Smooth muscle cell (in vitro differentiated cells): ENCODE measurements around the gene MDM2. TPM values are rescaled to one million over a fixed set of nuclear protein-coding genes. Genes with fewer than 3 reads are reported as not detected.

ENCODE experiments used
- DNase-seq: peaks from one replicate; lab custom pipeline; 2025; ENCODE audit not compliant: unreplicated experiment; lab: John Stamatoyannopoulos, UW
- H2AFZ ChIP-seq: fragments of 200-600 bp; sonication (generic); 2 replicates; pipeline ENCODE4 v1.6.0; 2016; ENCODE audit warnings: antibody characterized with exemption, low read depth, mild to moderate bottlenecking
- H3F3A ChIP-seq: fragments of 200-600 bp; sonication (generic); 2 replicates; pipeline ENCODE4 v1.6.0; 2017; ENCODE audit warnings: antibody characterized with exemption, low read depth
- H3K27ac ChIP-seq: fragments of 200-600 bp; sonication (generic); 2 replicates; pipeline ENCODE4 v1.5.1; 2016; ENCODE audit warnings: low read depth, mild to moderate bottlenecking
- H3K27me3 ChIP-seq: fragments of 200-600 bp; sonication (generic); 2 replicates; pipeline ENCODE4 v1.6.1; 2016; ENCODE audit warnings: low read depth, mild to moderate bottlenecking
- H3K36me3 ChIP-seq: fragments of 200-600 bp; sonication (generic); 2 replicates; pipeline ENCODE4 v1.5.1; 2016; ENCODE audit warnings: low read depth
- H3K4me1 ChIP-seq: fragments of 200-600 bp; sonication (generic); 2 replicates; pipeline ENCODE4 v1.5.1; 2016; ENCODE audit warnings: low read depth
- H3K4me2 ChIP-seq: fragments of 200-600 bp; sonication (generic); 2 replicates; pipeline ENCODE4 v1.6.0; 2016; ENCODE audit warnings: mild to moderate bottlenecking
- H3K4me3 ChIP-seq: fragments of 200-600 bp; sonication (generic); 2 replicates; pipeline ENCODE4 v1.5.1; 2016; ENCODE audit warnings: mild to moderate bottlenecking
- H3K79me2 ChIP-seq: fragments of 200-600 bp; sonication (generic); 2 replicates; pipeline ENCODE4 v1.6.0; 2016; ENCODE audit warnings: low read depth, mild to moderate bottlenecking
- H3K9ac ChIP-seq: fragments of 200-600 bp; sonication (generic); 2 replicates; pipeline ENCODE4 v1.6.0; 2016; ENCODE audit warnings: low read depth
- H3K9me3 ChIP-seq: fragments of 200-600 bp; sonication (generic); replicated peaks from 2 replicates; pipeline ENCODE4 v1.5.1; 2016; ENCODE audit warnings: low read depth
- H4K20me1 ChIP-seq: fragments of 200-600 bp; sonication (generic); 2 replicates; pipeline ENCODE4 v1.6.0; 2016; ENCODE audit warnings: low read depth
- CTCF ChIP-seq: fragments of 200-600 bp; sonication (generic); IDR thresholded peaks from 2 replicates; pipeline ENCODE4 v1.5.1; 2017; ENCODE audit warnings: borderline replicate concordance, mild to moderate bottlenecking, antibody characterized with exemption; ENCODE audit not compliant: insufficient read depth, poor library complexity, severe bottlenecking
- WGBS: methylation state at CpG from one replicate; pipeline ENCODE4 v1.1.7; 2016; ENCODE audit warnings: low lambda C conversion rate; 5-methylcytosine and 5-hydroxymethylcytosine counted together
- polyA plus RNA-seq: library from polyadenylated mRNA; unstranded; fragments of >200 nt; fragmentation: Nextera tagmentation; extraction: Ambion mirVana; gene quantifications from 2 replicates; pipeline ENCODE4 v1.2.1, GENCODE V29; 2016
- total RNA-seq: library from RNA; depleted of rRNA; stranded (reverse); fragments of >200 nt; gene quantifications from 2 replicates; pipeline ENCODE4 v1.2.3, GENCODE V29; 2014

Gene MDM2
- total and polyA plus RNA-seq, 2 experiments from 2014 or later = 43.4 to 189 TPM

- no peak overlapping the region for H3K4me3 ChIP-seq
- no peak overlapping the region for H3K9ac ChIP-seq
- H3K36me3 ChIP-seq = peaks cover 40% of the 10 kb centered on the region
- no peak for DNase-seq
- H3K4me1 ChIP-seq = peaks cover 7% of the 10 kb centered on the region
- no peaks in the 10 kb centered on the region for H3K27me3 ChIP-seq
- no peaks in the 10 kb centered on the region for H3K9me3 ChIP-seq
- peaks cover 96% of the 10 kb centered on the region for H4K20me1 ChIP-seq
- H3K27ac ChIP-seq = peak overlapping the region; percentile 61
- H2AFZ ChIP-seq = no peak overlapping the region
- peaks cover 16% of the 10 kb centered on the region for H3F3A ChIP-seq
- peaks cover 13% of the 10 kb centered on the region for H3K79me2 ChIP-seq
- no peak for TF ChIP-seq CTCF
- WGBS = 92% methylated on average over 14 of the region's 14 CpGs
- no peak overlapping the region for H3K4me2 ChIP-seq
These were observed 23.9 kb downstream of the MDM2 start for GRCh38 chr12:68831751-68832503.

GRCh38 chr12:68832504-68832867, 24.5 kb downstream of the MDM2 start:
- peaks cover 96% of the 10 kb centered on the region for H4K20me1 ChIP-seq

GRCh38 chr12:68833508-68833907, 25.5 kb downstream of the MDM2 start:
- Histone ChIP-seq H3K79me2 (peaks cover 16% of the 10 kb centered on the region), H3K27ac (no peak overlapping the region)
- TF ChIP-seq CTCF = no peak

More at GRCh38 chr12:68832504-68832867, 24.5 kb downstream of the MDM2 start:
- WGBS = 98% methylated on average over 4 of the region's 4 CpGs
- H3K36me3 ChIP-seq = peaks cover 40% of the 10 kb centered on the region
- peaks cover 11% of the 10 kb centered on the region for H3F3A ChIP-seq
- H3K4me1 ChIP-seq = peaks cover 7% of the 10 kb centered on the region
- no peak overlapping the region for H3K4me2 ChIP-seq
- H2AFZ ChIP-seq = no peak overlapping the region
- no peak overlapping the region for H3K27ac ChIP-seq
- no peak overlapping the region for H3K9ac ChIP-seq
- no peak overlapping the region for H3K4me3 ChIP-seq
- no peak for DNase-seq
- no peaks in the 10 kb centered on the region for H3K27me3 ChIP-seq
- peaks cover 14% of the 10 kb centered on the region for H3K79me2 ChIP-seq
- TF ChIP-seq CTCF = no peak
- no peaks in the 10 kb centered on the region for H3K9me3 ChIP-seq

GRCh38 chr12:68835333-68835908, 27.4 kb downstream of the MDM2 start:
- H4K20me1 ChIP-seq = peaks cover 96% of the 10 kb centered on the region
- H3K4me3 ChIP-seq = no peak overlapping the region
- H2AFZ ChIP-seq = no peak overlapping the region
- H3K36me3 ChIP-seq = peaks cover 36% of the 10 kb centered on the region
- H3K27me3 ChIP-seq = no peaks in the 10 kb centered on the region
- no peak overlapping the region for H3K9ac ChIP-seq
- peak overlapping the region; percentile 5 for H3K27ac ChIP-seq
- H3K9me3 ChIP-seq = no peaks in the 10 kb centered on the region
- H3K4me2 ChIP-seq = no peak overlapping the region
- WGBS = 56% methylated on average over 10 of the region's 10 CpGs
- peaks cover 7% of the 10 kb centered on the region for H3K4me1 ChIP-seq
- no peak for DNase-seq
- peaks cover 2% of the 10 kb centered on the region for H3F3A ChIP-seq
- TF ChIP-seq CTCF = no peak
- peaks cover 16% of the 10 kb centered on the region for H3K79me2 ChIP-seq

More at GRCh38 chr12:68833508-68833907, 25.5 kb downstream of the MDM2 start:
- WGBS = 98% methylated on average over 4 of the region's 4 CpGs
- Histone ChIP-seq H3K4me2 (no peak overlapping the region), H4K20me1 (peaks cover 96% of the 10 kb centered on the region), H3K9me3 (no peaks in the 10 kb centered on the region), H2AFZ (no peak overlapping the region), H3K36me3 (peaks cover 39% of the 10 kb centered on the region), H3F3A (peaks cover 3% of the 10 kb centered on the region), H3K4me3 (no peak overlapping the region), H3K4me1 (peaks cover 7% of the 10 kb centered on the region), H3K27me3 (no peaks in the 10 kb centered on the region), H3K9ac (no peak overlapping the region)
- DNase-seq = no peak
